Adrenal gland (tissue), 12 donors: ENCODE data around the gene NFATC2IP. TPM values are rescaled to one million over a fixed set of nuclear protein-coding genes. Genes with fewer than 3 reads are reported as not detected.

Experiments used
- DNase-seq, 7 donors: peaks; one replicate each; pipeline ENCODE4 v3.0.0-alpha.2; 2019 to 2020
- H3K27ac ChIP-seq, 5 donors: fragments of 200-600 bp; sonication (generic) in 4 of 5; 1 replicate in 3 of 5; 2 replicates in 2 of 5; pipeline versions ENCODE4 v1.5.1 to v1.8.0; 2016 to 2020; ENCODE audit warnings: mild to moderate bottlenecking in 1 of 5
- H3K27me3 ChIP-seq: fragments of 200-600 bp; 2 replicates; pipeline ENCODE4 v1.8.0; 2021
- H3K36me3 ChIP-seq, 2 donors: fragments of 200-600 bp; replicated peaks in 1 of 2; 1 replicate in 1 of 2; 2 replicates in 1 of 2; pipeline versions ENCODE4 v1.5.1 to v1.8.0; 2018 to 2022
- H3K4me1 ChIP-seq, 2 donors: fragments of 200-600 bp; replicated peaks in 1 of 2; 1 replicate in 1 of 2; 2 replicates in 1 of 2; pipeline versions ENCODE4 v1.5.1 to v1.8.0; 2018 to 2021
- H3K4me3 ChIP-seq, 4 donors: fragments of 200-600 bp; sonication (generic) in 3 of 4; one replicate each; pipeline ENCODE4 v1.5.1; 2016 to 2018
- H3K9me3 ChIP-seq, 3 donors: fragments of 200-600 bp; sonication (generic) in 1 of 3; replicated peaks in 1 of 3; 1 replicate in 2 of 3; 2 replicates in 1 of 3; pipeline versions ENCODE4 v1.5.1 to v1.8.0; 2016 to 2021
- POLR2A ChIP-seq, 2 donors: fragments of 450-650 bp; IDR thresholded peaks; one replicate each; pipeline ENCODE4 v1.6.1; 2017; ENCODE audit warnings: antibody characterized with exemption in 2 of 2, mild to moderate bottlenecking in 2 of 2, moderate library complexity in 1 of 2
- WGBS, 4 donors: extraction: QIAGEN DNeasy Blood & Tissue Kit in 2 of 4; methylation state at CpG; one replicate each; pipeline versions ENCODE4 v1.1.5 to v1.1.7; 2013 to 2017; 5-methylcytosine and 5-hydroxymethylcytosine counted together
- intact Hi-C, 2 donors: fragments of 100-400 bp; cut with DNase I; formaldehyde crosslinking; loops; one replicate each; pipeline versions ENCODE4 v1.14.1 to v1.15.0; 2022 to 2023
- polyA plus RNA-seq, 3 donors: library from polyadenylated mRNA; stranded (reverse); fragments of 200-250 nt in 2 of 3; fragments of 350-450 nt in 1 of 3; fragmentation: Illumina TruSeq in 1 of 3; extraction: RNeasy Lipid Tissue Mini Kit (QIAGEN cat#74804) in 1 of 3; gene quantifications; one replicate each; pipeline ENCODE4 v1.2.3, GENCODE V29; 2013 to 2014
- total RNA-seq, 9 donors: library from RNA; depleted of rRNA in 4 of 9; stranded (reverse); fragments of >200 nt in 4 of 9; fragments of 120-200 nt in 1 of 9; fragmentation: NEBNext Ultra II Directional in 1 of 9; extraction: Animal tissue kit (Norgen Biotek cat#: 25700) in 1 of 9; gene quantifications; one replicate each; pipeline versions ENCODE4 v1.1.0 to v1.2.4, GENCODE V29; 2013 to 2023
- TF ChIP-seq, protein P1 (sequence below), 6 experiments: fragments of 450-650 bp in 4 of 6; fragments of 200-600 bp in 2 of 6; sonication (generic) in 1 of 6; IDR thresholded peaks; 1 replicate in 5 of 6; 2 replicates in 1 of 6; pipeline versions ENCODE4 v1.5.1 to v1.8.0; 2016 to 2021; ENCODE audit warnings: antibody characterized with exemption in 6 of 6, mild to moderate bottlenecking in 2 of 6, moderate library complexity in 1 of 6
- donor health status: healthy with polysubstance abuse.
- donor health status: Bipolar disorder and iron deficiency.
- donor health status: DM: yes; HTN: yes; CAD: no.
- donor health status: DM: no; HTN: no; CAD: no.
- donor health status: DM: no; HTN: no; CAD: no.
- donor health status: DM: yes; HTN: yes; CAD: no.

Gene NFATC2IP
- total and polyA plus RNA-seq, 12 donors, result 7.7 to 25.2 (median 17.1) TPM

DNA sequence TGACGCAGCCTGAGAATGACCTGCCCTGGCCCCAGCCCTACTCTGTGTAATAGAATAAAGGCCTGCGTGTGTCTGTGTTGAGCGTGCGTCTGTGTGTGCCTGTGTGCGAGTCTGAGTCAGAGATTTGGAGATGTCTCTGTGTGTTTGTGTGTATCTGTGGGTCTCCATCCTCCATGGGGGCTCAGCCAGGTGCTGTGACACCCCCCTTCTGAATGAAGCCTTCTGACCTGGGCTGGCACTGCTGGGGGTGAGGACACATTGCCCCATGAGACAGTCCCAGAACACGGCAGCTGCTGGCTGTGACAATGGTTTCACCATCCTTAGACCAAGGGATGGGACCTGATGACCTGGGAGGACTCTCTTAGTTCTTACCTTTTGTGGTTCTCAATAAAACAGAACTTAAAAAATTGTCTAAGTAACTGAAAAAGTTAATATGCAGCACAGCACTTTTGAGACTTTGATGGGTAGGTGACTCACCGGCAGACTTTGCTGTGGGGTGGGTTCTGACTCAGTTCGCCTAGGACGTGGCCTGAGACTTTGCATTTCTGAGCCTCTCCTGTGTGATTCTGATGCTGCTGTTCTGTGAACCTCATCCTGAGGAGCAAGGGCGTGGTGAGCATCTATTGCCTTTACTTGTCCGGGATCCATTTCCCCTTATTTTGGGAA is 39.8 kb downstream of the NFATC2IP start:
- DNase-seq, result no peak
- 91 to 98% (median 93%) methylated on average over 7 to 11 of the region's 11 CpGs for WGBS, 4 donors
- H3K36me3 ChIP-seq, result peaks cover 0 to 4% of the 10 kb centered on the region in 2 donors
- TF ChIP-seq, protein P1, sequence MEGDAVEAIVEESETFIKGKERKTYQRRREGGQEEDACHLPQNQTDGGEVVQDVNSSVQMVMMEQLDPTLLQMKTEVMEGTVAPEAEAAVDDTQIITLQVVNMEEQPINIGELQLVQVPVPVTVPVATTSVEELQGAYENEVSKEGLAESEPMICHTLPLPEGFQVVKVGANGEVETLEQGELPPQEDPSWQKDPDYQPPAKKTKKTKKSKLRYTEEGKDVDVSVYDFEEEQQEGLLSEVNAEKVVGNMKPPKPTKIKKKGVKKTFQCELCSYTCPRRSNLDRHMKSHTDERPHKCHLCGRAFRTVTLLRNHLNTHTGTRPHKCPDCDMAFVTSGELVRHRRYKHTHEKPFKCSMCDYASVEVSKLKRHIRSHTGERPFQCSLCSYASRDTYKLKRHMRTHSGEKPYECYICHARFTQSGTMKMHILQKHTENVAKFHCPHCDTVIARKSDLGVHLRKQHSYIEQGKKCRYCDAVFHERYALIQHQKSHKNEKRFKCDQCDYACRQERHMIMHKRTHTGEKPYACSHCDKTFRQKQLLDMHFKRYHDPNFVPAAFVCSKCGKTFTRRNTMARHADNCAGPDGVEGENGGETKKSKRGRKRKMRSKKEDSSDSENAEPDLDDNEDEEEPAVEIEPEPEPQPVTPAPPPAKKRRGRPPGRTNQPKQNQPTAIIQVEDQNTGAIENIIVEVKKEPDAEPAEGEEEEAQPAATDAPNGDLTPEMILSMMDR (IDR thresholded peaks at IDR 0.05), result no peak
- no peak for TF ChIP-seq POLR2A (IDR thresholded peaks at IDR 0.05)
- H3K27ac ChIP-seq, result no peak overlapping the region
- intact Hi-C loops, result no loop called here
- H3K4me3 ChIP-seq, result no peak overlapping the region
- no peaks in the 10 kb centered on the region for H3K27me3 ChIP-seq
- H3K9me3 ChIP-seq, result peaks cover 0 to 6% (median 0%) of the 10 kb centered on the region in 3 donors
- H3K4me1 ChIP-seq, result no peaks in the 10 kb centered on the region

DNA sequence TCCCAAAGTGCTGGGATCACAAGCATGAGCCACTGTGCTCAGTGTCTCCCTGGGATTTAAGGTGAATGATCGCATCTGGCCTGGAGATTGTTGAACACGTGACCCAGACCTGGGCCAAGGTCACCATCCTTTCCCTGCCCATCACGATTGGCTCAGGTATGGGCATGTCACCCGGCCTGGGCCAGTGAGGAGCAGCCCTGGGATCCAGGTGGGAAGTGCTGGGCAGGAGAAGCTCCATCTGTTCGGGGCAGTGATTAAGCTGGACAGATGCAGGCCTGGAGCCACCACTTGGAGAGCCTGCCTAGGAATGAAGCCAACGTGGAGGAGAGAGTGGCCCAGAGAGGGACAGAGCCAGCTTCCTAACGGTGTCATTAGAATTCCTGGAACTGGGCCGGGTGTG is 41.0 kb downstream of the NFATC2IP start:
- TF ChIP-seq POLR2A (IDR thresholded peaks at IDR 0.05), result no peak
- TF ChIP-seq, protein P1 (IDR thresholded peaks at IDR 0.05), result no peak
- Histone ChIP-seq H3K4me3 (no peak overlapping the region), H3K9me3 (peaks cover 0 to 6% (median 0%) of the 10 kb centered on the region in 3 donors), H3K27ac (no peak overlapping the region), H3K27me3 (no peaks in the 10 kb centered on the region), H3K4me1 (no peaks in the 10 kb centered on the region), H3K36me3 (peaks cover 0 to 3% of the 10 kb centered on the region in 2 donors)
- no peak for DNase-seq
- 55 to 67% (median 60%) methylated on average over 3 to 8 of the region's 8 CpGs for WGBS, 4 donors
- intact Hi-C loops, result no loop called here

DNA sequence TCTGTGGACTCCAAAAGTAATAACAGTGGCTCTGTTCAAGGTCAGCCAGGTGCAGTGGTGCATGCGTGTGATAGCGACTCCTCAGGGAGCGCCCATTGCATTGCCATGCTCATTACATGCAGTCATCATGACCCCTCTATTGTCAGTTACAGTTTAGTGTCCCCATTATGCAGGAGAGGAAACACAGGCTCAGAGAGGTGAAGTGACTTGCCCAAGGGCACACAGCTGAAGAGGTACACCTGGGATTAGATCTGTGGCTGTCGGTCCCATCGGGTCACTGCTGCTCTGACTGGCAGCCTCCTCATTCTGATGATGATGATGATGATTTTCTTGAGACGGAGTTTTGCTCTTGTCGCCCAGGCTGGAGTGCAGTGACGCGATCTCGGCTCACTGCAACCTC is 41.8 kb downstream of the NFATC2IP start:
- no peak for TF ChIP-seq POLR2A (IDR thresholded peaks at IDR 0.05)
- TF ChIP-seq, protein P1 (IDR thresholded peaks at IDR 0.05), result no peak
- no peaks in the 10 kb centered on the region for H3K36me3 ChIP-seq
- no peaks in the 10 kb centered on the region for H3K4me1 ChIP-seq
- no peaks in the 10 kb centered on the region for H3K9me3 ChIP-seq
- WGBS, 4 donors, result 88 to 94% (median 91%) methylated on average over 8 to 10 of the region's 10 CpGs
- H3K4me3 ChIP-seq, result no peak overlapping the region
- H3K27me3 ChIP-seq, result no peaks in the 10 kb centered on the region
- intact Hi-C loops, result no loop called here
- H3K27ac ChIP-seq, result no peak overlapping the region
- no peak for DNase-seq

DNA sequence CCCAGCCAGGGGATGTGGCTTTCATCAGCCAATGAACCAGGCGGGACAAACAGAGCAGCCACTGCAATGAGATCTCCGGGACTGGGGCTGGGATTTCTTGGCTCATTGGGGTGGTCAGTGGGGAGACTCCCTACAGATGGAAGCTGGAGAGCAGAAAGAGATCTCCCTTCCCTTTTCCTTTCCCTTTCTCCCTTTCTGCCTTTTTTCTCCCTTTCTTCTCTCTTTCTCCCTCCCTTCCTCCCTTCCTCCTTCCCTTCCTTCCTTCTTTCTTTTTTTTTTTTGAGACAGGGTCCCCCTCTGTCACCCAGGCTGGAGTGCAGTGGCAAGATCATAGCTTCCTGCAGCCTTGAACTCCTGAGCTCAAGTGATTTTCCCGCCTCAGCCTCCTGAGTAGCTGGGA is 48.1 kb downstream of the NFATC2IP start:
- Histone ChIP-seq H3K27ac (no peak overlapping the region), H3K4me1 (no peaks in the 10 kb centered on the region), H3K4me3 (no peak overlapping the region), H3K9me3 (no peaks in the 10 kb centered on the region), H3K36me3 (no peaks in the 10 kb centered on the region), H3K27me3 (no peaks in the 10 kb centered on the region)
- no peak for DNase-seq
- intact Hi-C loops, result no loop called here
- WGBS, 4 donors, result 61 to 79% (median 74%) methylated on average over 3 of the region's 3 CpGs
- TF ChIP-seq POLR2A (IDR thresholded peaks at IDR 0.05), result no peak

DNA sequence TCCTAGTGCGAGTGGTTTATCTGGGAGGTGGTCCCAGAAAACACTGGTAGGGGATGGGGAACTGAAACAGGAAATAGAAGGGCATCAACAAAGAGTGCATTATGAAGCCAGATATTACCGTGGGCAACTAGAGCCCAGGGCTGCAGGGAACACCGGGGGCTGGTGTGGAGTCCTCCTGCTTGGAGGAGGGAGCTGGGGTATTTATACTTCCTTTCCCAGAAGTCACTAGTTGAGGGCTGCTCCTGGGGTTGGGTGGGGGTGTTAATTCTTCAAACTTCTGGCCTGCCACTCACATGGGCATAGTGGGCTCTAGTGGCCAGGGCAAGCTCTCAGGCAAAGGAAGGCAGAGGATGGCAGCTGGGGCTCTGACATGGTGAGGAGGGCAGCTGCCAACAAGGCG is 48.8 kb downstream of the NFATC2IP start:
- TF ChIP-seq, protein P1 (IDR thresholded peaks at IDR 0.05), result no peak
- no peak for TF ChIP-seq POLR2A (IDR thresholded peaks at IDR 0.05)
- WGBS, 4 donors, result 62 to 68% (median 64%) methylated on average over 4 of the region's 4 CpGs

More for the DNA sequence above, 48.8 kb downstream of the NFATC2IP start:
- Histone ChIP-seq H3K27me3 (no peaks in the 10 kb centered on the region), H3K36me3 (no peaks in the 10 kb centered on the region), H3K4me3 (no peak overlapping the region), H3K9me3 (no peaks in the 10 kb centered on the region), H3K27ac (no peak overlapping the region), H3K4me1 (no peaks in the 10 kb centered on the region)
- DNase-seq, result no peak
- intact Hi-C loops, result no loop called here
